Karpas-422 (cell line): Measurements from ENCODE around the gene C1orf141. TPM values are rescaled to one million over a fixed set of nuclear protein-coding genes. Genes with fewer than 3 reads are reported as not detected.
A peak's percentile ranks its signal among the peaks of the same experiment; 100 is the strongest.

Experiments used
- DNase-seq: peaks from one replicate; pipeline ENCODE4 v3.0.0-alpha.2; 2015
- H2AFZ ChIP-seq: fragments of 200-600 bp; sonication (generic); 2 replicates; pipeline ENCODE4 v1.6.1; 2014; ENCODE audit warnings: antibody characterized with exemption, low read length, mixed read lengths
- H3K27ac ChIP-seq: fragments of 200-600 bp; sonication (generic); 2 replicates; pipeline ENCODE4 v1.5.1; 2014; ENCODE audit warnings: mild to moderate bottlenecking, low read length, moderate library complexity
- H3K27me3 ChIP-seq: fragments of 200-600 bp; sonication (generic); 2 replicates; pipeline ENCODE4 v1.6.1; 2014; ENCODE audit warnings: low read length, mixed read lengths
- H3K36me3 ChIP-seq: fragments of 200-600 bp; sonication (generic); 2 replicates; pipeline ENCODE4 v1.6.1; 2014; ENCODE audit warnings: low read length, mixed read lengths; ENCODE audit not compliant: insufficient read depth
- H3K4me1 ChIP-seq: fragments of 200-600 bp; sonication (generic); 2 replicates; pipeline ENCODE4 v1.6.1; 2014; ENCODE audit warnings: mild to moderate bottlenecking, low read length, mixed read lengths
- H3K4me2 ChIP-seq: fragments of 200-600 bp; sonication (generic); 2 replicates; pipeline ENCODE4 v1.6.1; 2014; ENCODE audit warnings: low read length, low read depth, mild to moderate bottlenecking; ENCODE audit not compliant: poor library complexity, severe bottlenecking
- H3K4me3 ChIP-seq: fragments of 200-600 bp; sonication (generic); 2 replicates; pipeline ENCODE4 v1.5.1; 2014; ENCODE audit warnings: mild to moderate bottlenecking, antibody characterized with exemption, low read length, mixed read lengths
- H3K79me2 ChIP-seq: fragments of 200-600 bp; sonication (generic); 2 replicates; pipeline ENCODE4 v1.6.1; 2014; ENCODE audit warnings: mild to moderate bottlenecking, low read length, mixed read lengths
- H3K9ac ChIP-seq: fragments of 200-600 bp; sonication (generic); 2 replicates; pipeline ENCODE4 v1.6.0; 2014; ENCODE audit warnings: low read length
- H3K9me2 ChIP-seq: fragments of 200-600 bp; sonication (generic), shearing (Covaris generic); replicated peaks from 2 replicates; pipeline ENCODE4 v1.6.0; 2014; ENCODE audit warnings: mild to moderate bottlenecking, low read length, moderate library complexity; ENCODE audit not compliant: insufficient read depth
- H3K9me3 ChIP-seq: fragments of 300-700, 200-600 bp; sonication (generic); 2 replicates; pipeline ENCODE4 v1.6.1; 2014; ENCODE audit warnings: low read length, mixed read lengths
- H4K20me1 ChIP-seq: fragments of 200-600 bp; sonication (generic); 2 replicates; pipeline ENCODE4 v1.6.1; 2014; ENCODE audit warnings: mild to moderate bottlenecking, antibody characterized with exemption, low read length, low read depth; ENCODE audit not compliant: insufficient read depth
- total RNA-seq: library from RNA; depleted of rRNA; stranded (reverse); fragments of >200 nt; shearing (Covaris generic); gene quantifications from 2 replicates; pipeline ENCODE4 v1.2.3, GENCODE V29; 2014; ENCODE audit warnings: low replicate concordance; rRNA removed

C1orf141 gene
- not detected in 2 replicates for total RNA-seq

DNA sequence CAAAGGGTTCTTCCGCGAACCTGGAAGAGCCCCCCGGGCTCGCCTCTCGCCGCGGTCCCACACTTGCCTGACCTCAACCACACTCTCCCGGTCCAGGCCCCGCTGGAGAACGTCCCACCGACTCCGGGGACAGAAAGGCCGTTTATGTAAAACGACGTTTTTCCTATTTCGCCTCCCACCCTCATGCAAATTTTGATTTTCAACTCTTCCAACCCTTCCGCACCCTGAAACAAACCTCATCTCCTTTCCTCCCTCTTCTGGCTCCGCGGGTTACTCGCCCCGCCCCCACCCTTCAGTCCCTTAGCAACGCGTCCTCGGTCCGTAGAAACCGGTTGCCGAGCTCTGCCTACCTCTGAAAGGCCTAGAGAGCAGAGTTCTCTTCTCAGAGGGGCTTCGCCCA is at the start of gene C1orf141:
C1orf141 (minus strand) TSS at position 276 of the 400 bp plus-strand sequence. CDS start 7,730 bp downstream, outside the sequence.
- Histone ChIP-seq H3K9ac (no peak within 1 kb of the TSS), H3K79me2 (no peaks in the 10 kb centered on the region), H3K36me3 (no peaks in the 10 kb centered on the region), H3K4me2 (peak within 1 kb of the TSS; percentile 29), H3K27ac (no peak within 1 kb of the TSS), H3K4me1 (peaks cover 3% of the 10 kb centered on the region; the same call in 1 of the 2 replicates), H3K27me3 (no peaks in the 10 kb centered on the region), H4K20me1 (no peaks in the 10 kb centered on the region), H3K9me2 (no peaks in the 10 kb centered on the region; the same call in 1 of the 2 replicates), H3K4me3 (no peak within 1 kb of the TSS), H3K9me3 (no peaks in the 10 kb centered on the region), H2AFZ (no peak within 1 kb of the TSS)
- no peak for DNase-seq

DNA sequence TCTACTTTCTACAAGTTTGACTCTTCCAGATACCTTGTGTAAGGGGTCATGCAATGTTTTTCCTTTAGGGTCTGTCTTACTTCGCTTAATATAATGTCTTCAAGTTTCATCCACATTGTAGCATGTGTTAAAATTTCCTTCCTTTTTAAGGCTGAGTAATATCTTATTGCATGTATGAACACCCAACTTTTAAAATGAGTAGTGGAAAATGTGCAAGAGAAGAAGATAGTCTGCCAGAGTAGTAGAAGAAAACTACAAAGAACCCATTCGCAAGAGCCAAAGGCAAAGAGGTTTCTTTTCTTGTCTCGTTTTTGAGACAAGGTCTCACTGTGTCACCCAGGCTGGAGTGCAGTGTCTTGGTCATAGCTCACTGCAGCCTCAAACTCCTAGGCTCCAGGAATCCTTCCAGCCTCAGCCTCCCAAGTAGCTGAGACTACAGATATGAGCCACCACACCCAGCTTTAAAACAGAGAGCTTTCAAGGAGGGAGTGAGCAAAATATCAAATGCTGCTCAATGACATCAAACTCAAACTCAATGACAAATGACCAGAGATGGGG is 40.8 kb upstream of the C1orf141 start:
- DNase-seq, result no peak
- no peak overlapping the region for H2AFZ ChIP-seq
- no peak overlapping the region for H3K27ac ChIP-seq
- H3K9ac ChIP-seq, result no peak overlapping the region
- H3K4me3 ChIP-seq, result no peak overlapping the region
- H3K4me1 ChIP-seq, result no peaks in the 10 kb centered on the region
- no peaks in the 10 kb centered on the region for H3K27me3 ChIP-seq
- no peaks in the 10 kb centered on the region for H3K36me3 ChIP-seq
- no peaks in the 10 kb centered on the region for H4K20me1 ChIP-seq
- no peaks in the 10 kb centered on the region for H3K79me2 ChIP-seq
- no peak overlapping the region for H3K4me2 ChIP-seq
- no peaks in the 10 kb centered on the region for H3K9me2 ChIP-seq
- no peaks in the 10 kb centered on the region for H3K9me3 ChIP-seq

DNA sequence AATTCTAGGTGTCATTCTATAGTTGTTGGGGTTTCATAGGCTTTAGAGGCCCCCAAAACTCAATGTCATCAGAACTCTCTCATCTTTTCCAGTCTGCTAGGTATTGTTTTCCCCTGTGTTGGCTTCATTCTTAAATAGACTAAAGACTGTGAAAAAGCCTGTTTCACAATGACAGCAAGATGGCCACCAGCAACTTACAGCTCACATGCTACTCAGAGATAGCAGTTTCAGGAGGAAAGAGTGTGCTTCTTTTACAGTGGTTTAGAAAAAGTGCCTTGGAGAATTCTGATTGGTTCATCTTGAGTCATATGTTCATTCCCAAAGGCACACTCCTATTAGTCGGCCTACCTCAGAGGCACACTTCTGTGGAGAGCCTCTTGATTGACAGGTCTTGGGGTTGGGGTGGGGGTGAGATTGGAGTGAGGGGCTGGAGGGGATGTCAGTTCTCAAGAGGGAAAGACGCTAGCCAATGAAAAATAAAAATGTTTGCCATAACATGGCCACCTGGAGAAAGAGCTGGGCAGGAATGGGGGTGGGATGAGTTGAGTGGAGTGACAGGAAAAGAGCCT is 40.0 kb upstream of the C1orf141 start:
- no peaks in the 10 kb centered on the region for H3K9me2 ChIP-seq
- no peak overlapping the region for H3K4me2 ChIP-seq
- no peak overlapping the region for H3K9ac ChIP-seq
- H3K4me1 ChIP-seq, result no peaks in the 10 kb centered on the region
- H3K27ac ChIP-seq, result no peak overlapping the region
- no peak for DNase-seq
- no peak overlapping the region for H3K4me3 ChIP-seq
- no peaks in the 10 kb centered on the region for H3K27me3 ChIP-seq
- H2AFZ ChIP-seq, result no peak overlapping the region
- no peaks in the 10 kb centered on the region for H3K36me3 ChIP-seq
- H3K79me2 ChIP-seq, result no peaks in the 10 kb centered on the region
- no peaks in the 10 kb centered on the region for H4K20me1 ChIP-seq
- H3K9me3 ChIP-seq, result no peaks in the 10 kb centered on the region

DNA sequence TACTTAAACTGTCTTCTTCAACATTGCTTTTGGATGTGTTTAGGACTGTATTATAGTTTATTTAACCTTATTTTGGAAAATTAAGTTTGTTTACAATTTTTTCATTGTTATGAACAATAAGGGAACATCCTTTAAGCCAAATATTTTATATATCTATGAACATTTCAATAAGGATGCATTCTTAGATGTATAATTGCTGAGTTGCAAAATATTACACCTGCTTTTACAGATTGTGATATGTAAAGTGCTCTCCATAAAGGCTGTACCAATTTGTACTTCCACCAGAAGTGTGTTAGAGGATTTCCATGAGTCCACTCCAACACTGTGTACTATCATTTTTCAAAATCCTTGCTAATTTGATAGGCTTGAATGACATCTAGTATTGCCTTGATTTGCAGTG is 39.2 kb upstream of the C1orf141 start:
- Histone ChIP-seq H3K4me1 (no peaks in the 10 kb centered on the region), H3K27me3 (no peaks in the 10 kb centered on the region), H3K9me2 (no peaks in the 10 kb centered on the region), H3K4me2 (no peak overlapping the region), H3K27ac (no peak overlapping the region), H4K20me1 (no peaks in the 10 kb centered on the region), H3K36me3 (no peaks in the 10 kb centered on the region), H3K4me3 (no peak overlapping the region), H3K9ac (no peak overlapping the region), H3K79me2 (no peaks in the 10 kb centered on the region), H3K9me3 (no peaks in the 10 kb centered on the region), H2AFZ (no peak overlapping the region)
- DNase-seq, result no peak

DNA sequence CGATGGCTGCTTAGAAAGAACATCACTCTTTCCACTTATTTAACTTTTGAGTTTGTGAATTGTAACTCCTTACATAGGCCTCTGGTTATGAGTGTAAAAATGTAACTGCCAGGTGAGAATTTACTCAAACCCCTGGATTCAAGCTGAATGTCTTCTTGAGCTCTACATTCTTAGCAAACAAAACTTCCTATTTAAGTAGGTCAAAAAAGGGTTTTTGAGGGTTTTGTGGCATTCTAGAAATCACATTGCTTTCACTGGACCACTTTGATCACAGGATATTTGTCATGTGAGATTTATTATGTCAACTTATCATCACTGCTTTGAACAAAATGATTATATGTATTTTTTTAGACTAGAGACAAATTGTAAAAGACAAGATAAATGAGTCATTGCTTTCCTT is 37.2 kb upstream of the C1orf141 start:
- no peak overlapping the region for H3K9ac ChIP-seq
- no peaks in the 10 kb centered on the region for H3K27me3 ChIP-seq
- no peaks in the 10 kb centered on the region for H3K9me2 ChIP-seq
- no peak overlapping the region for H2AFZ ChIP-seq
- H3K9me3 ChIP-seq, result no peaks in the 10 kb centered on the region
- no peaks in the 10 kb centered on the region for H3K36me3 ChIP-seq
- no peaks in the 10 kb centered on the region for H3K79me2 ChIP-seq
- no peaks in the 10 kb centered on the region for H3K4me1 ChIP-seq
- H3K27ac ChIP-seq, result no peak overlapping the region
- no peak overlapping the region for H3K4me2 ChIP-seq
- H3K4me3 ChIP-seq, result no peak overlapping the region
- no peak for DNase-seq
- H4K20me1 ChIP-seq, result no peaks in the 10 kb centered on the region

DNA sequence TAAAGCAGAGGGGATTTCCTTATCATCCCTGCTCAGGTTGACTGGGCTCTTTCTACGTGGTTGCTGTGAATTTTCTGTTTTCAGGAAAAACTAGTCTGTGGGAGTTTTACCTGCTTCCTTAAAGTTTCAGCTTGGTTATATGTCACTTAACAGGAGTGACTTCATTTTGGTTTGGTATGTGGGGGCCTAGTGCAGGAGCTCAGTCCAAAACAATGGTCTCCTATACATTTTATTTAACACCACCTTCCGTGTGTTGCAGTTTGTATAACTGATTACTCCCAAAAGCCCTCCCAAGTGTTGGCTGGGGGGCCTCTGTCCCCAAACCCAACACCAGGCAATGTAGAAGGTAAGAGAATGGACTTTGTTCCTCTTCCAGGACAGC is 36.8 kb upstream of the C1orf141 start:
- H3K4me3 ChIP-seq, result no peak overlapping the region

DNA sequence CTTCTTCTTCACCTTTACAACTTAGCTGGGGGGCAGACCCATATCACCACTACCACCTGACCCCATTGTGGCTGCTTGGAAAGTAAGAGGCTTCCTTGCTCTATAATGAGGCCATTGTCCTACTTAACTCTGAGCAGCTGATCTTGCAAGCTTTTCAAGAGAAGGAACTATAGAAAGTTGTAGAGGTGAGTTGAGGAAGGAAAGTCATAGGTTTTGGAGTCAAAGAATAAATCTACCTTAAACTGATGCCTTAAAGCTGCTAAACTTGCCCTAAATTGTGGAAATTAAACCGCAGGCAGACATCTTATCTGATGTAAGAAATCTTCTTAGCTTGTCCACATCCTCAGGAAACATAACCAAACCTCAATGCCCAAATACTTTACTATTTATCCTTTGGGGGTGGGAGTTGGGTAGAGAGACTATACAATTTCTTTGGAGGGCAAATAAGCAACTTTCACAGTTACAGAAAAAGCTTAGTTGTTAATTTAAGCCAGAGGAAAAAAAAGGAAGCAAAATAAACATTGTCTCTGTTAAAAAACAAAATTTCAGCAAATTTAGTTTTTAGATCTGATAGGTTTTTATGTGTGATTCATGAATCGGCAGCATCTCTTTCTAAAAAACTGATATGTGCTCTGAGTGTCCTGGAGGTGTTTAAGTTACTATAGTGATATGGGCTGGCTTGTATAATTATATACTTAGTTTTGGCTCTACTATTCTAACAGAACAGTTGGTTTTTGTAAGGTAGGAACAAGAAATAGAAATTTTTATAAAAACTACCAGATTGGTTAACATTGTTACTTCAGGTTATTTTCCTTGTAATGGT is 36.2 kb upstream of the C1orf141 start:
- Histone ChIP-seq H3K9me2 (no peaks in the 10 kb centered on the region), H3K9ac (no peak overlapping the region), H3K79me2 (no peaks in the 10 kb centered on the region), H4K20me1 (no peaks in the 10 kb centered on the region), H3K9me3 (no peaks in the 10 kb centered on the region), H3K27ac (no peak overlapping the region), H2AFZ (no peak overlapping the region), H3K4me1 (no peaks in the 10 kb centered on the region), H3K27me3 (no peaks in the 10 kb centered on the region), H3K36me3 (no peaks in the 10 kb centered on the region), H3K4me3 (no peak overlapping the region), H3K4me2 (no peak overlapping the region)
- DNase-seq, result no peak

More for the DNA sequence above, 36.8 kb upstream of the C1orf141 start:
- no peak overlapping the region for H3K27ac ChIP-seq
- H3K36me3 ChIP-seq, result no peaks in the 10 kb centered on the region
- no peak overlapping the region for H3K9ac ChIP-seq
- no peaks in the 10 kb centered on the region for H3K79me2 ChIP-seq
- H4K20me1 ChIP-seq, result no peaks in the 10 kb centered on the region
- no peak overlapping the region for H3K4me2 ChIP-seq
- H3K9me3 ChIP-seq, result no peaks in the 10 kb centered on the region
- no peaks in the 10 kb centered on the region for H3K27me3 ChIP-seq
- no peaks in the 10 kb centered on the region for H3K4me1 ChIP-seq
- no peaks in the 10 kb centered on the region for H3K9me2 ChIP-seq
- no peak overlapping the region for H2AFZ ChIP-seq
- no peak for DNase-seq

DNA sequence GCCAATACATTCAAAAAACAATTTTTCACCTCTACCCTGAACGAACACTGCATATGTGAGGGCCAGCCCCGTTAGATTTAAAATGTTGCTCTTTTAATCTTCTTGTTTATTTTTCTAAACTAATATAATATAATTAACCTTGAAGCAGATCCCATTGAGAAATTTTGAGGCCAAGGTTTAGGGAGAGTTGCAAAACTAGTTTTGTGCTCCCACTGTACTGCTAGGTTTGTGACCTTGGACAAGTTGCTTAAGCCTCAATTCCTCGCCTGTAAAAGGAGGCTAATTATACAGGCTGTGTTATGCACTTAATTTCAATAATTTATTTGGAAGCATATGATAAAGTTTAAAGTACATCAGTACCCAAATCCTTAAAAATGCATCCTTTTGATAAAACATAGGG is 35.2 kb upstream of the C1orf141 start:
- Histone ChIP-seq H3K4me3 (no peak overlapping the region), H3K27me3 (no peaks in the 10 kb centered on the region), H3K4me1 (no peaks in the 10 kb centered on the region), H3K9ac (no peak overlapping the region), H3K9me3 (no peaks in the 10 kb centered on the region), H3K79me2 (no peaks in the 10 kb centered on the region), H3K36me3 (no peaks in the 10 kb centered on the region), H4K20me1 (no peaks in the 10 kb centered on the region), H3K27ac (no peak overlapping the region), H2AFZ (no peak overlapping the region), H3K9me2 (no peaks in the 10 kb centered on the region), H3K4me2 (no peak overlapping the region)
- no peak for DNase-seq
